ENCODE results near the gene DTD2.
"Not testable (repeated sequence)": the region's sequence is repeated elsewhere in the genome, so short reads cannot be mapped to it uniquely, and the experiment has no call there.

The DTD2 gene

GRCh38 chr14:31441273-31442111 lies 15.8 kb downstream of the DTD2 start:
- no peak for DNase-seq

DNA sequence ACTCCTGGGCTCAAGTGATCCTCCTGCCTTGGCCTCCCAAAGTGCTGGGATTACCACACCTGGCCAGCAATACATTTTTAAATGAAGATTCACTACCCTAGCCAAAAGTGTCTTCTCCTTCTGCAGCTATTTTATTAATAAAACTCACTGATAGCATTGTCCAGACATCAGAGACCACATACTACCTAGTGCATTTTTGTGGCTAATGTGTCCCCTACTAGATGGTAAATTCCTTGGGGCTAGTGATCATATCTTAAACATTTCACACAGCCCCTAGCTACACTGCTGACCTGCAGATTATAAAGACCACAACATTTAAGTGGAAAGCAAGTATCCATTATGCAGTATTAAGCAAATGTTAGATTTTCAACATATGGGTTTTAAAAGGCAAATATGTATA lies 17.0 kb downstream of the DTD2 start:
- no peak for DNase-seq

- no peak for DNase-seq
Observed at GRCh38 chr14:31439561-31439960, 17.7 kb downstream of the DTD2 start.

DNA sequence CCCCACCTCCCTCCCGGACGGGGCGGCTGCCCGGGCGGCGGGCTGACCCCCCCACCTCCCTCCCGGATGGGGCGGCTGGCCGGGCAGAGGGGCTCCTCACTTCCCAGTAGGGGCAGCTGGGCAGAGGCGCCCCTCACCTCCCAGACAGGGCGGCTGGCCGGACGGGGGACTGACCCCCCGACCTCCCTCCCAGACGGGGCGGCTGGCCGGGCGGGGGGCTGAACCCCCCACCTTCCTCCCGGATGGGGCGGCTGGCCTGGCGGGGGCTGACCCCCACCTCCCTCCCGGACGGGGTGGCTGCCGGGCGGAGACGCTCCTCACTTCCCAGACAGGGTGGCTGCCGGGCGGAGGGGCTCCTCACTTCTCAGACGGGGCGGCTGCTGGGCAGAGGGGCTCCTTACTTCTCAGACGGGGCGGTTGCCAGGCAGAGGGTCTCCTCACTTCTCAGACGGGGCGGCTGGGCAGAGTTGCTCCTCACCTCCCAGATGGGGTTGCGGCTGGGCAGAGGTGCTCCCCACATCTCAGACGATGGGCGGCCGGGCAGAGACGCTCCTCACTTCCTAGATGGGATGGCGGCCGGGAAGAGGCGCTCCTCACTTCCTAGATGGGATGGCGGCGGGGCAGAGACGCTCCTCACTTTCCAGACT lies 20.1 kb downstream of the DTD2 start:
- DNase-seq = not testable (repeated sequence)

- peak; percentile 74 to 83 for DNase-seq
Observed at GRCh38 chr14:31435276-31435675, 22.0 kb downstream of the DTD2 start.

GRCh38 chr14:31430634-31431264 lies 26.6 kb downstream of the DTD2 start:
- no peak for DNase-seq

- no peak for DNase-seq
Observed at GRCh38 chr14:31429791-31430190, 27.5 kb downstream of the DTD2 start.

DNA sequence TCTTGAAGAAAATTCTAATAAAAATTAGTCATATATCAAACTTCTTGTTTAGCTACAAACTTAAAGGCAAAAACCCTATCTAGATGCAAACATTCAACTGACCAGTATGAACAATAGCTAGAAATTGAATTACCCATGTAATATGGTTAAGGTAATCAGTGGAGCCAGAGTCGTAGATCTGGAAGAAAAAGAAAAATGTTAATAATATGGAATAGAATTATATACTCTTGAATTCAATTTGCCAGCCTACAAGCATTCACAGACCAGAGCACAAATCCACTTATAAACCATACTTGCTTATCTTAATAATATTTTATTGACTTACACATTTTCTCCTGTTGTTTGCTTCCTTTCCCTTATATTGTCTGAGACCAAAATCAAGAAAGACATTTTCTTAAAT lies 29.3 kb downstream of the DTD2 start:
- DNase-seq = no peak

DNA sequence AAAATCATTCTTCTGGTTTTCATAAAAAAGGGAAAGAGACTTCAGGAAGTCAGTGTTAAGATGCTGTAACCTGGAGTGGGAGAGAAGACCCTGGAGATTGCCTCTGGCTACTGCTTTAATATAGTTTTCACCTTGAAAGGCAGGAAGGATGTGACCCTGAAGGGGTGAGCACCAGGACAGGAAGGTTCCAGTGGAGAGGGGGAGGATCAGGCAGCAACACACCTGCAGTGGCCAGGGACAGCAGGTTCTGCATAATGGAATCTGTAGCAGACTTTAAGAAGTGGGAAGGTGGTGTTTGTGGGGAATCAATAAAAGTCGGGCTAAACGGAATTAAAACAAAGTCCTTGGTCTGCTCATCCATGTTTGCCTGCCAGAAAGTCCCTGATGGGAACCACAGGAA lies 30.6 kb downstream of the DTD2 start:
- no peak for DNase-seq

- no peak for DNase-seq
Observed at GRCh38 chr14:31425905-31426304, 31.4 kb downstream of the DTD2 start.

DNA sequence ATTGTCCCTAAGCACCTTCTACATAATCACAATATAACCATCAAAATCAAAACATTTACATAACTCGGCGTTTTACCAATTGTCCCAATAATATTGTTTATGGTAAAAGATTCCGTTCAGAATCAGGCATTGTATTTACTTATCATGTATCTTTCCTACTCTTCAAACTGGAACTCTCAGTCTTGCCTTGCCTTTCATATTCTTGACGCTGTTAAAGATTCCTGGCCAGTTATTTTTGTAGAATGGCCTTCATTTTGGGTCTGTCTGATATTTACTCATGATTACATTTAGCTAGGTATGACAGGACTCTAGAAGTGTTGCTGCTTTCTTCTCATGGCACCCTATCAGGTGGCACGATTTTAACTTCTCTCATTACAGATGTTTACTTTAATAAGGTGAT lies 36.1 kb downstream of the DTD2 start:
- no peak for DNase-seq

DNA sequence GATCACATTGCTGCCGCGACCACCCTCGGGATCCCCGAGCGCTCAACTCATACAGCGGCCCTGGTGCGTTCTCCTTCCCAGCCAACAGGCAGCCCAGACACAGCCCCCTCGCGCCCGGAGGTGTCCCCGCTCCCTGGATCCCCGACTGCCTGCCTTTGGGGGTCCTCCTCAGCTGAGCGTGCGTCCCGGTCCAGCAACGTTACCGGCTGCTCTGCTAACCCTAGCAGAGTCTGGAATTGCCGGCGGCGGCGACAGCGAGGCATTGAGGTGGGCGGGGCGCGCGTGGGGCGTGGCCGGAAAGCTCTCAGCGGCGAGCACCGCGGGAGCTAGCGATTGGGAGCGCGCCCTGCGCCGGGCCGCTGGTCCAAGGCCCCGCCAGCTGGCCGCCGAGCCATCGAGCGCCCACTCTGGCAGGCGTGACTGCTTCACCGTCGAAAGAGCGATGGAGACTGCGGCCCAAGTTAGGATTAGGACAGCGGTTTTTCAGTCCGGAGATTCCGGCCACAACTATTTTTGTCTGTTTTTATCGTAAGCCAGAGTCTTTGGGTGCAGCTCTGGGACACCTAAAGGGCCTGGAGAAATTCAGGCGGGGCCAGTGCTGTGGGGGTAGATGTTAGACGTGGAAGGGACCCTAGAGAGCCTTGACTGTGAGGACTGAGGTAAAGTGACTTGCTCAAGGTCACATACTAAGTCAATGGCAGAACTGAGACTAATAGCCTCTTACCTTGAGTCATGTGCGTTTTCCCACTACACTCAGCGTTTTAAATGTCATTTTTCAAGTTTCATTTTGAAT lies 36.8 kb downstream of the DTD2 start, which contains the start of gene HEATR5A:
Gene HEATR5A (minus strand): TSS at position 232 of the 793 bp plus-strand sequence. CDS start 17,575 bp downstream, outside the sequence.
- DNase-seq = peak; percentile 85 to 97

GRCh38 chr14:31419967-31420318 lies 37.4 kb downstream of the DTD2 start:
- DNase-seq = no peak

DNA sequence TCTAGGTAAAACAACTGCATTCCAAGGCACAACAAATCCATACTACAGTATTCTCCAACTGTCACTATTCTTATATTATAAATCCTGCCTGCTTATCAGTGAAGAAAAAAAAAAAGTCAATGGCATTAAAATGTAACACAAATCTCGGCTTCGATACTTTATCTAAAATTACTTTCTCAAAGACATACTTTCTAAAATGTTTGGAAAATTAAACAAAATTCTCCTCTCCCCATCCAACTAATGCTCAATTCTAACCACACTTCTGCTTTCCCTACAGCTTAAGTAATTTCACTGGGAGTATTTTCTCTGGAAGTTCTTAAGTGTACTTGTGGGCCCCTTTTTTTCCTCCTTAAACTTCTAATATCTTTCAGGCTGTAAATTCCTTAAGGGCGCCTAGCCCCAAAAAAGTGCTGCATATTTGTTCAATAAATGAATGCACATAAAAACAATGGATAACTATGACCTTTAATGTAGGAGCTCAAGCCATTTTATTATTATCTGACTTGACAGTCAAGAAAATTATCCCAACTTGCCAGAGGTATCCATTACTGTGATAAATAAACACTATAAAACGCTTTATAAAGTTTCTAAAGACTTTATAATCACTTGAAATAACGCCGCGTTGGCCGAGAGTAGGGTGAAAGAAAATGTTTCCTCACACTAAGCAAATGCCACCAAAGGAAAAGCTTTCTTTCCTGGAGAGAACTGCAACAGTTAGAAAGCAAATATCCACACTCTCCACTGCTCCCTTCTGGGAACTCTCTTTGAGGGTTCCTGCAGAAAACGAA lies 37.9 kb downstream of the DTD2 start:
- DNase-seq = no peak

- no peak for DNase-seq
Observed at GRCh38 chr14:31418440-31418839, 38.9 kb downstream of the DTD2 start.

- DNase-seq = no peak
Observed at GRCh38 chr14:31414190-31414833, 43.0 kb downstream of the DTD2 start.

DNA sequence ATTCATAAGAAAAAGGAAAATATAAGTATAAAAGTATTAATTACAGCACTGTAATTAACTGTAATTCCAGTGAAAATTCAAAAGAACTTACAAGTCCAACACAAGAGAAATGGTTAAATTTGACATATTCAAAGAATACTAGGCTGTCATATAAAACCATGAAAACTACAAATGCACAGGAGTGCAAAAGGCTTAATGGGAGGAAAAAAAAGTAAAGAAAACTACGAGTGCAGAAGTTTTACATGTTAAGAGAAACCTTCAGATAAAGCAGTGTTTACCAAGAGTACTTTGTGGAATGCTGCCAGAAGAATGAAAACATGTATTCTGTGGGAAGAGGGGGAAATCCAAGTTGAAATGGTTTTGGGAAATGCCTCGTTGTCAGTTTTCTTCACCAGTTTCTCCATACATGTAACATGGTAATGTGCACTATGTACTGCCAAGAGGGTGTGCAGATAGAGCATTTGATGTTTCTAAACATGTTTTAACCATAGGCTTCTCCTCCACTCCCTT lies 46.0 kb downstream of the DTD2 start:
- no peak for DNase-seq

DNA sequence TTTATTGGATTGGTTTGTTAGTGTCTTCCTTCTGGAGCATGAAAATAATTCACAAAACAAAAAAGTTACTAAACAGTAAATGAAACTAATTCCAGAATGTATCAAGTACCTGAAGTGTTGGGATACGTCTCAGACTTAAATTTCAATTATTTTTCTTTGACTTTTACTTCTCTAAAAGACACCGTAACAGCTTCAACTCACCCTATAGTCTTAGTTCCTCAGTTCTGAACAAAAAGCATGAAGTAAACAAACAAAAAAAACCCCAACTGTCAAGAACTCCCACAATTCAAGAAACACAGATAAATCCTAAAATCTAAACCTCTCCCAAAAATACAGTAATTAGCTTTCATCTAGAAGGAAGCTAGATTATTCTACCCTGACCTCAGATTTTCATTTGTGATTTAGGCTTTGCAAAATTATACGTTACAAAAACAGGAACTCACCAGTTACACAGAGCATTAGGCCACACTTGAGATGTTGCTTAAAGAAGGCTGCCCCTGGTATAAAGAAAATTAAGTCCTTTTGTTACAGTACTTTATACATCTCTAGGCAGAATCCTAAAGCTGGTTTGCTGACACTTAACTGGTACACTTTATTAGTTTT lies 47.2 kb downstream of the DTD2 start:
- no peak for DNase-seq

- no peak for DNase-seq
Observed at GRCh38 chr14:31408421-31408820, 48.9 kb downstream of the DTD2 start.

DNA sequence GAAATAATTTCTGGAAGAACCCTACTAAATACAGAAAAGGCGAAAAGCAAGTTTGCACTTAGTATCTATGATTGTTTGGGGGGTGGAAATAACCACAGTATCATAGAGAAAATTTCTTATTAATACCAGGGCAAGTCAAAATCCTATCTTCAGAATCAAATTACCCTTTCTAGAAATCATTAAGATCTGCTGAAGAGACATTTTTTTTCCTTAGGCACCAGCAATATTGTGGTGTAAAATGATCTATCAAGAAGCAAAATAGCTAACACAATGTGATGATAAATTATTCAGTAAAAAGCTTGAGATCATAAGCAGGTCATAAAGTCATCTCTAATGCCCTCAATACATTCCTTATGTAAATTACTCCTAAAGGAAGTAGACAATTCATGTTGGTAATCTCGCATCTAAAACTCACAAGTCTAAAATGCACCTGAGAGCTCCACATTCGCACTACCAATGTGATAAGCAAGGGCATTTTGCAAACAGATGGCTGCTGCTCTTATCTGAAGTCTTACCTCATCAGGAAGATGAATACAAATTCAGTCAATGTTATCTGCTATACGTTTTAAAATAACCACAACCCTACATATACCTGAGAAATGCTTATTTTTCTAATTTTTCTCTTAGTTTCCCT lies 51.6 kb downstream of the DTD2 start:
- DNase-seq = no peak

- DNase-seq = no peak
Observed at GRCh38 chr14:31405106-31405505, 52.2 kb downstream of the DTD2 start.

Measured in NCI-H446 (cell line).